ENCODE data around the gene HPSE2.

The HPSE2 gene

GRCh38 chr10:98628206-98628605, 607.4 kb downstream of the HPSE2 start:
- no peak for DNase-seq (ENCODE audit: low read depth in 3 of 3, low spot score in 1 of 3)

GRCh38 chr10:98627711-98628110, 607.9 kb downstream of the HPSE2 start:
- no peak for DNase-seq (ENCODE audit: low read depth in 3 of 3, low spot score in 1 of 3)

GRCh38 chr10:98624963-98625362, 610.7 kb downstream of the HPSE2 start:
- no peak for DNase-seq (ENCODE audit: low read depth in 3 of 3, low spot score in 1 of 3)

GRCh38 chr10:98623176-98623575, 612.5 kb downstream of the HPSE2 start:
- no peak for DNase-seq (ENCODE audit: low read depth in 3 of 3, low spot score in 1 of 3)

GRCh38 chr10:98621630-98622029, 614.0 kb downstream of the HPSE2 start:
- DNase-seq (ENCODE audit: low read depth in 3 of 3, low spot score in 1 of 3): no peak

- DNase-seq (ENCODE audit: low read depth in 3 of 3, low spot score in 1 of 3): no peak
These were observed 615.1 kb downstream of the HPSE2 start for GRCh38 chr10:98620503-98620902.

GRCh38 chr10:98619446-98619845, 616.2 kb downstream of the HPSE2 start:
- DNase-seq (ENCODE audit: low read depth in 3 of 3, low spot score in 1 of 3): no peak

- DNase-seq (ENCODE audit: low read depth in 3 of 3, low spot score in 1 of 3): no peak
These were observed 617.6 kb downstream of the HPSE2 start for GRCh38 chr10:98617906-98618520.

GRCh38 chr10:98613446-98613845, 622.2 kb downstream of the HPSE2 start:
- DNase-seq (ENCODE audit: low read depth in 3 of 3, low spot score in 1 of 3): no peak

- DNase-seq (ENCODE audit: low read depth in 3 of 3, low spot score in 1 of 3): no peak
These were observed 624.2 kb downstream of the HPSE2 start for GRCh38 chr10:98611436-98611835.

GRCh38 chr10:98610836-98611235, 624.8 kb downstream of the HPSE2 start:
- no peak for DNase-seq (ENCODE audit: low read depth in 3 of 3, low spot score in 1 of 3)

GRCh38 chr10:98610301-98610700, 625.4 kb downstream of the HPSE2 start:
- no peak for DNase-seq (ENCODE audit: low read depth in 3 of 3, low spot score in 1 of 3)

GRCh38 chr10:98609265-98609664, 626.4 kb downstream of the HPSE2 start:
- DNase-seq (ENCODE audit: low read depth in 3 of 3, low spot score in 1 of 3): no peak

- DNase-seq (ENCODE audit: low read depth in 3 of 3, low spot score in 1 of 3): no peak
These were observed 627.2 kb downstream of the HPSE2 start for GRCh38 chr10:98608411-98608810.

- DNase-seq (ENCODE audit: low read depth in 3 of 3, low spot score in 1 of 3): no peak
These were observed 633.4 kb downstream of the HPSE2 start for GRCh38 chr10:98602224-98602623.

GRCh38 chr10:98599032-98599610, 636.5 kb downstream of the HPSE2 start:
- DNase-seq (ENCODE audit: low read depth in 3 of 3, low spot score in 1 of 3): no peak

- no peak for DNase-seq (ENCODE audit: low read depth in 3 of 3, low spot score in 1 of 3)
These were observed 639.2 kb downstream of the HPSE2 start for GRCh38 chr10:98596404-98596803.

GRCh38 chr10:98589691-98590090, 646.0 kb downstream of the HPSE2 start:
- no peak for DNase-seq (ENCODE audit: low read depth in 3 of 3, low spot score in 1 of 3)

GRCh38 chr10:98589007-98589406, 646.6 kb downstream of the HPSE2 start:
- no peak for DNase-seq (ENCODE audit: low read depth in 3 of 3, low spot score in 1 of 3)

- DNase-seq (ENCODE audit: low read depth in 3 of 3, low spot score in 1 of 3): no peak
These were observed 648.4 kb downstream of the HPSE2 start for GRCh38 chr10:98587156-98587837.

- no peak for DNase-seq (ENCODE audit: low read depth in 3 of 3, low spot score in 1 of 3)
These were observed 649.6 kb downstream of the HPSE2 start for GRCh38 chr10:98586096-98586495.

GRCh38 chr10:98582363-98582762, 653.3 kb downstream of the HPSE2 start:
- no peak for DNase-seq (ENCODE audit: low read depth in 3 of 3, low spot score in 1 of 3)

- no peak for DNase-seq (ENCODE audit: low read depth in 3 of 3, low spot score in 1 of 3)
These were observed 658.1 kb downstream of the HPSE2 start for GRCh38 chr10:98577578-98577977.
